Measurements from ENCODE around the gene ELAC2. TPM values are rescaled to one million over a fixed set of nuclear protein-coding genes. Genes with fewer than 3 reads are reported as not detected.

Gene ELAC2
- total and polyA plus RNA-seq, 2 of the 8 experiments (the other 6 are each of a cell fraction or from before 2014, with no cell fraction given), result 91.6 to 127 TPM

DNA sequence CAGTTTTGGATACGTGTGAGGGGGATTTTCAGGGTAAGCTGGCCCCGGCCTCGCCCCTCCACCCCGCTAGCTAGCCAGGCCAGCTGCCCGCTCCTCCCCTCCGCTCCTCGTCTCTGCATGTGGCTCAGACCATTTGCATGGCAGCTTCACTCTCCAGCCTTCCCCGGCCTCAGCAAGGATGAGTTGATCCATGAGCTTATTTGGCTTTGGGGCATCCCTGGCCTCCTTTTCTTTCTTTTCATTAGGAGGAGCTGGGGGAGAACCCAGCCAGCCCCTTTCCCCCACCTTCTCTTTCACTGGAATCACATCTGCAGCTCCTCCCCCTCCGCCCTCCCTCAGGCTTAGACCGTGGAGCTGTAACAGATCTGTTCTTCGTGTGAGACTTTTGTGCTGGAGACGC lies 30.7 kb downstream of the ELAC2 start:
- H3K27ac ChIP-seq (ENCODE audit: low read depth, low read length), result no peak overlapping the region
- no peak overlapping the region for H3K4ac ChIP-seq (replicated peaks; ENCODE audit: insufficient read length, low read depth, low read length)
- CTCF ChIA-PET (ENCODE audit: partially characterized antibody), result interaction anchor here (0.7 to 3.8 kb wide), 4 partner anchors 14 to 806 kb away, joined by 3 to 18 read pairs (median 3); no protein-coding TSS in a partner anchor
- H3K9ac ChIP-seq (replicated peaks in 1 of 4; ENCODE audit: extremely low read depth in 1 of 4, low read depth in 3 of 4, low read length in 3 of 4), result no peak overlapping the region
- no peaks in the 10 kb centered on the region for H3K23me2 ChIP-seq (ENCODE audit: low read depth, low read length)
- H3K79me1 ChIP-seq (ENCODE audit: low read depth, low read length), result peaks cover 3% of the 10 kb centered on the region; the same call in 1 of the 2 replicates
- FAIRE-seq (no peak), DNase-seq (ENCODE audit: low read depth in 1 of 2, low spot score in 2 of 2) (peak in 1 of 2 experiments; percentile 53)
- POLR2A ChIA-PET (ENCODE audit: partially characterized antibody), result interaction anchor here (0.7 to 3.8 kb wide), 5 partner anchors 9 to 197 kb away, joined by 3 to 27 read pairs (median 5); partner anchors contain the start of genes ARHGAP44 and ELAC2
- no peak overlapping the region for H3K23ac ChIP-seq (ENCODE audit: insufficient read length)
- no peak overlapping the region for H2BK120ac ChIP-seq (replicated peaks; ENCODE audit: low read depth, low read length)
- no peak overlapping the region for H2BK20ac ChIP-seq (ENCODE audit: low read length)
- no peak overlapping the region for H2BK12ac ChIP-seq (ENCODE audit: low read depth, low read length)
- H3K14ac ChIP-seq (ENCODE audit: insufficient read length), result no peak overlapping the region
- no peak overlapping the region for H2BK5ac ChIP-seq (ENCODE audit: low read depth, low read length)
- H3K4me2 ChIP-seq (ENCODE audit: insufficient read depth in 1 of 2, low read depth in 2 of 2, low read length in 2 of 2), result peak overlapping the region in 1 of 2 experiments; percentile 1; a peak in 1 of 4 replicates
- 70% methylated on average over 11 of the region's 12 CpGs; no CpG with 5 or more reads in 1 of the 2 experiments for WGBS, 2 experiments (ENCODE audit: extremely low coverage in 1 of 2, insufficient coverage in 1 of 2, insufficient read length in 1 of 2, insufficient replicate concordance in 2 of 2, low coverage in 1 of 2, low lambda C conversion rate in 2 of 2, missing lambda C conversion rate in 1 of 2)
- H4K91ac ChIP-seq (replicated peaks; ENCODE audit: insufficient read length, low read length), result no peak overlapping the region
- no peak overlapping the region for H3K4me3 ChIP-seq (ENCODE audit: extremely low read depth in 1 of 4, insufficient read depth in 2 of 4, low read depth in 3 of 4, low read length in 4 of 4)
- H2BK15ac ChIP-seq (ENCODE audit: low read length), result no peak overlapping the region
- no peak overlapping the region for H2AFZ ChIP-seq (ENCODE audit: low read length)
- no peak overlapping the region for H3K56ac ChIP-seq (replicated peaks; ENCODE audit: insufficient read length, low read depth, low read length)
- H4K20me1 ChIP-seq (replicated peaks in 1 of 2; ENCODE audit: control insufficient read depth in 1 of 2, insufficient read depth in 2 of 2, low read length in 2 of 2), result peaks cover 0 to 2% of the 10 kb centered on the region in 2 experiments
- H4K8ac ChIP-seq (ENCODE audit: extremely low read depth, insufficient read depth, low read length), result no peak overlapping the region
- no peaks in the 10 kb centered on the region for H3K27me3 ChIP-seq (replicated peaks in 1 of 4; ENCODE audit: control insufficient read depth in 3 of 4, extremely low read depth in 1 of 4, insufficient read depth in 3 of 4, low read length in 3 of 4)
- no peaks in the 10 kb centered on the region for H3K9me3 ChIP-seq (ENCODE audit: insufficient read depth in 2 of 2, low read depth in 1 of 2, low read length in 1 of 2)
- no peaks in the 10 kb centered on the region for H3K79me2 ChIP-seq (ENCODE audit: control insufficient read depth in 1 of 2, insufficient read depth in 2 of 2, low read length in 2 of 2)
- no peak overlapping the region for H2AK5ac ChIP-seq (ENCODE audit: low read depth, low read length)
- H3K4me1 ChIP-seq (replicated peaks in 1 of 4; ENCODE audit: control insufficient read depth in 3 of 4, insufficient read depth in 4 of 4, low read length in 3 of 4), result peaks cover 0 to 17% (median 6%) of the 10 kb centered on the region in 4 experiments; a peak in 5 of 7 replicates
- no peak overlapping the region for H4K5ac ChIP-seq (ENCODE audit: insufficient read length, low read depth, low read length)
- H3K36me3 ChIP-seq (ENCODE audit: control insufficient read depth in 2 of 4, insufficient read depth in 4 of 4, low read length in 3 of 4), result peaks cover 10 to 26% (median 16%) of the 10 kb centered on the region in 4 experiments; a peak in 7 of 8 replicates
- no peak overlapping the region for H3K18ac ChIP-seq (ENCODE audit: extremely low read depth, low read length)
- TF ChIP-seq E2F6 (IDR thresholded peaks at IDR 0.05), result no peak
- TF ChIP-seq MAX (IDR thresholded peaks at IDR 0.05), result peak; percentile 24; the same call in 1 of the 2 replicates
- no peak for TF ChIP-seq EGR1 (IDR thresholded peaks at IDR 0.05; ENCODE audit: borderline replicate concordance, low read depth, low read length)
- TF ChIP-seq KDM5A (IDR thresholded peaks at IDR 0.05; ENCODE audit: low read length), result no peak
- TF ChIP-seq YY1 (IDR thresholded peaks at IDR 0.05; ENCODE audit: low read depth, low read length), result no peak
- TF ChIP-seq SUZ12 (IDR thresholded peaks at IDR 0.05; ENCODE audit: low read length), result no peak
- no peak for TF ChIP-seq SRF (IDR thresholded peaks at IDR 0.05; ENCODE audit: low read depth, low read length)
- TF ChIP-seq POU5F1 (IDR thresholded peaks at IDR 0.05; ENCODE audit: low read depth, low read length), result no peak
- peak in 1 of 2 experiments; percentile 4; a peak in 1 of 3 replicates for TF ChIP-seq EP300 (IDR thresholded peaks at IDR 0.05; ENCODE audit: borderline replicate concordance in 1 of 2, low read depth in 2 of 2, low read length in 2 of 2)
- no peak for TF ChIP-seq RNF2 (IDR thresholded peaks at IDR 0.05; ENCODE audit: borderline replicate concordance, low read depth, low read length, missing control alignments, poor library complexity, severe bottlenecking)
- no peak for TF ChIP-seq BCL11A (IDR thresholded peaks at IDR 0.05; ENCODE audit: low read depth in 2 of 2, low read length in 2 of 2)
- no peak for TF ChIP-seq TCF12 (IDR thresholded peaks at IDR 0.05; ENCODE audit: low read depth, low read length)

All from H1 (cell line).